GM12878 (cell line): Measurements from ENCODE around the gene FBF1. TPM values are rescaled to one million over a fixed set of nuclear protein-coding genes. Genes with fewer than 3 reads are reported as not detected.
A peak's percentile ranks its signal among the peaks of the same experiment; 100 is the strongest.

Source experiments
- ATAC-seq: fragments of 200-7000 bp; cut with Tn5 transposase; 3 replicates; pipeline ENCODE4 v1.9.1; 2020; ENCODE audit warnings: mild to moderate bottlenecking, moderate library complexity
- BruUV-seq: library from RNA; stranded (reverse); fragments of 400-500 nt; replicated peaks from 2 replicates; lab custom pipeline; 2021; lab: Mats Ljungman, UMichigan
- CTCF ChIA-PET: fragments of 300-600 bp; sonication (Branson Sonifier 250); formaldehyde crosslinking; extraction: SDS; loops from one replicate; lab custom pipeline; 2021; ENCODE audit warnings: inconsistent platforms; lab: Yijun Ruan, JAX
- POLR2A ChIA-PET: fragments of 350-600 bp; formaldehyde crosslinking; extraction: SDS; loops from one replicate; lab custom pipeline; 2021; ENCODE audit warnings: inconsistent platforms; lab: Charles Lee
- RAD21 ChIA-PET: fragments of 300-600 bp; sonication (Branson Sonifier 250); formaldehyde crosslinking; loops from one replicate; lab custom pipeline; 2023; ENCODE audit warnings: antibody characterized with exemption; ENCODE audit not compliant: unreplicated experiment; lab: Charles Lee
- SMC1A ChIA-PET: fragments of 300-600 bp; sonication (Branson Sonifier 250); formaldehyde crosslinking; loops from one replicate; lab custom pipeline; 2023; ENCODE audit not compliant: unreplicated experiment, uncharacterized antibody; lab: Charles Lee
- DNase-seq: peaks from one replicate; pipeline ENCODE4 v3.0.0-alpha.2; 2011; ENCODE audit warnings: low read depth, low spot score
- FAIRE-seq: peaks from 3 replicates; lab custom pipeline; 2011; peaks lifted over from hg19 to GRCh38; lab: Jason Lieb, UNC
- H2AFZ ChIP-seq: 2 replicates; pipeline ENCODE4 v1.6.0; 2011; ENCODE audit warnings: low read depth, low read length, control low read depth; ENCODE audit not compliant: control insufficient read depth
- H3K27ac ChIP-seq: 2 replicates; pipeline ENCODE4 v1.5.1; 2011; ENCODE audit warnings: control low read depth; ENCODE audit not compliant: control insufficient read depth, insufficient read depth
- H3K27me3 ChIP-seq, 2 experiments: replicated peaks in 1 of 2; 2 replicates each; pipeline versions ENCODE4 v1.6.0 to v1.6.1; 2011; ENCODE audit warnings: low read length in 1 of 2; ENCODE audit not compliant: control insufficient read depth in 2 of 2, insufficient read depth in 2 of 2
- H3K36me3 ChIP-seq, 2 experiments: 2 replicates each; pipeline ENCODE4 v1.5.1; 2011; ENCODE audit warnings: low read length in 1 of 2; ENCODE audit not compliant: control insufficient read depth in 2 of 2, insufficient read depth in 2 of 2
- H3K4me1 ChIP-seq: 2 replicates; pipeline ENCODE4 v1.6.1; 2011; ENCODE audit warnings: mild to moderate bottlenecking, low read length, moderate library complexity, mixed read lengths; ENCODE audit not compliant: control insufficient read depth, insufficient read depth
- H3K4me2 ChIP-seq: 2 replicates; pipeline ENCODE4 v1.6.0; 2011; ENCODE audit warnings: control low read depth; ENCODE audit not compliant: control insufficient read depth, insufficient read depth
- H3K4me3 ChIP-seq: fragments of 200-600 bp; sonication (generic); 2 replicates; pipeline ENCODE4 v1.5.1; 2016
- H3K79me2 ChIP-seq: 2 replicates; pipeline ENCODE4 v1.6.0; 2011; ENCODE audit warnings: low read length; ENCODE audit not compliant: control insufficient read depth, insufficient read depth
- H3K9ac ChIP-seq: 2 replicates; pipeline ENCODE4 v1.8.0; 2011; ENCODE audit warnings: low read length, control low read depth, mixed read lengths; ENCODE audit not compliant: control insufficient read depth, insufficient read depth
- H3K9me3 ChIP-seq: replicated peaks from 3 replicates; pipeline ENCODE4 v1.5.1; 2011; ENCODE audit warnings: mild to moderate bottlenecking, low read length; ENCODE audit not compliant: control insufficient read depth, insufficient read depth
- H4K20me1 ChIP-seq: 2 replicates; pipeline ENCODE4 v1.6.0; 2011; ENCODE audit not compliant: control insufficient read depth, insufficient read depth
- EED ChIP-seq: sonication (generic); IDR thresholded peaks from 2 replicates; pipeline ENCODE4 v1.6.1; 2016; ENCODE audit warnings: antibody characterized with exemption, low read depth
- EP300 ChIP-seq, 2 experiments: fragments of 150-350 bp in 1 of 2; IDR thresholded peaks; 2 replicates each; pipeline ENCODE4 v1.6.1; 2011 to 2012; ENCODE audit warnings: low read depth in 2 of 2, low read length in 2 of 2, borderline replicate concordance in 1 of 2, improper control_type of control experiment in 1 of 2, inconsistent platforms in 1 of 2; ENCODE audit not compliant: control insufficient read depth in 1 of 2
- FOXK2 ChIP-seq: fragments of 450-650 bp; IDR thresholded peaks from 2 replicates; pipeline ENCODE4 v1.6.1; 2017; ENCODE audit warnings: mild to moderate bottlenecking, moderate library complexity
- HCFC1 ChIP-seq: fragments of 150-350 bp; IDR thresholded peaks from 2 replicates; pipeline ENCODE4 v1.6.1; 2014; ENCODE audit warnings: low read length
- MLLT1 ChIP-seq: fragments of 450-650 bp; IDR thresholded peaks from 2 replicates; pipeline ENCODE4 v1.6.1; 2016; ENCODE audit warnings: mild to moderate bottlenecking
- MYB ChIP-seq: fragments of 150-350 bp; IDR thresholded peaks from 2 replicates; pipeline ENCODE4 v1.6.1; 2014; ENCODE audit warnings: mild to moderate bottlenecking, low read depth, low read length, borderline replicate concordance
- NFIC ChIP-seq: IDR thresholded peaks from 2 replicates; pipeline ENCODE4 v1.6.1; 2012; ENCODE audit warnings: low read depth, mild to moderate bottlenecking, inconsistent platforms, low read length, moderate library complexity
- NFYB ChIP-seq: IDR thresholded peaks from 2 replicates; pipeline ENCODE4 v1.6.1; 2011; ENCODE audit warnings: low read depth, mild to moderate bottlenecking, low read length, improper control_type of control experiment, moderate library complexity; ENCODE audit not compliant: insufficient read depth
- RUNX3 ChIP-seq: IDR thresholded peaks from 2 replicates; pipeline ENCODE4 v1.6.1; 2012; ENCODE audit warnings: low read length, inconsistent platforms
- SP1 ChIP-seq: IDR thresholded peaks from one replicate; pipeline ENCODE4 v1.6.1; 2011; ENCODE audit warnings: low read depth, low read length
- STAT3 ChIP-seq: IDR thresholded peaks from 2 replicates; pipeline ENCODE4 v1.6.1; 2011; ENCODE audit warnings: low read depth, low read length, improper control_type of control experiment
- YY1 ChIP-seq: IDR thresholded peaks from 2 replicates; pipeline ENCODE4 v1.6.1; 2011; ENCODE audit warnings: low read depth, mild to moderate bottlenecking, low read length
- ZNF274 ChIP-seq: IDR thresholded peaks from one replicate; pipeline ENCODE4 v1.8.0; 2011; ENCODE audit not compliant: insufficient read length, insufficient read depth
- WGBS: methylation state at CpG from one replicate; pipeline ENCODE4 v1.1.6; 2016; ENCODE audit warnings: low lambda C conversion rate; ENCODE audit not compliant: insufficient replicate concordance, insufficient coverage; ENCODE audit errors: missing lambda C conversion rate; 5-methylcytosine and 5-hydroxymethylcytosine counted together
- in situ Hi-C: fragments of 300-500 bp; cut with MboI; formaldehyde crosslinking; loops from 9 replicates; pipeline ENCODE4 v1.14.3; 2018; ENCODE audit warnings: mixed read lengths
- intact Hi-C: fragments of 100-400 bp; cut with micrococcal nuclease; formaldehyde crosslinking; loops from one replicate; pipeline ENCODE4 v1.14.2; 2022; ENCODE audit not compliant: unreplicated experiment
- polyA plus RNA-seq, 11 experiments: library from polyadenylated mRNA; depleted of rRNA in 4 of 11; unstranded in 6 of 11; stranded (reverse) in 5 of 11; fragments of >200 nt; fragmentation: Nextera tagmentation in 4 of 11; fragmentation: Illumina TruSeq in 1 of 11; extraction: Ambion mirVana in 4 of 11; extraction: Trizol in 1 of 11; gene quantifications; 1 replicate in 1 of 11; 2 replicates in 10 of 11; pipeline versions ENCODE4 v1.2.1 to v1.2.3, GENCODE V29; 2011 to 2016; ENCODE audit warnings: inconsistent platforms in 2 of 11, missing spikeins in 2 of 11, low read depth in 1 of 11
- total RNA-seq, 4 experiments: library from RNA; depleted of rRNA in 3 of 4; stranded (reverse); fragments of >200 nt in 3 of 4; fragmentation: Illumina TruSeq in 1 of 4; extraction: Trizol in 1 of 4; gene quantifications; 2 replicates each; pipeline versions ENCODE4 v1.2.1 to v1.2.3, GENCODE V29; 2013 to 2021
- TF ChIP-seq, protein P1 (sequence below): IDR thresholded peaks from 2 replicates; pipeline ENCODE4 v1.6.1; 2012; ENCODE audit warnings: mild to moderate bottlenecking, low read depth, low read length

Gene FBF1
- total and polyA plus RNA-seq, 10 of the 15 experiments (the other 5 are each of a cell fraction or from before 2014, with no cell fraction given): 0.29 to 15.0 (median 7.0) TPM

GRCh38 chr17:75978938-75979704, 38.3 kb upstream of the FBF1 start, which contains the start of the genes ACOX1 and TEN1 (continued):
- peak in 1 of 2 experiments; percentile 33; a peak in 1 of 4 replicates for TF ChIP-seq EP300 (IDR thresholded peaks at IDR 0.05; ENCODE audit: borderline replicate concordance in 1 of 2, control insufficient read depth in 1 of 2, low read depth in 2 of 2, low read length in 2 of 2)
- TF ChIP-seq MYB: no peak
- no peak for TF ChIP-seq NFIC
- peak; percentile 62; the same call in 1 of the 2 replicates for TF ChIP-seq NFYB
- TF ChIP-seq STAT3: no peak
- TF ChIP-seq EED: no peak; the same call in 1 of the 2 replicates

GRCh38 chr17:75976175-75976848, 35.5 kb upstream of the FBF1 start:
- no peaks in the 10 kb centered on the region for H3K9me3 ChIP-seq
- ATAC-seq (no peak), FAIRE-seq (no peak), DNase-seq (no peak)
- ChIA-PET POLR2A (interaction anchor here (0.7 kb wide), 1 partner anchor 383 kb away, joined by 4 read pairs; no protein-coding TSS in a partner anchor), RAD21 (no interaction called here), CTCF (no interaction called here), SMC1A (interaction anchor here (1.0 kb wide), 1 partner anchor 267 kb away, joined by 3 read pairs; no protein-coding TSS in a partner anchor)
- no peak overlapping the region for H3K4me2 ChIP-seq
- BruUV-seq: TSS peak; percentile 32
- H3K36me3 ChIP-seq: no peaks in the 10 kb centered on the region
- H3K9ac ChIP-seq: no peak overlapping the region
- peaks cover 20% of the 10 kb centered on the region for H3K79me2 ChIP-seq
- WGBS: 87% methylated on average over 9 of the region's 9 CpGs
- no peaks in the 10 kb centered on the region for H4K20me1 ChIP-seq
- no peak overlapping the region for H2AFZ ChIP-seq
- H3K27me3 ChIP-seq: no peaks in the 10 kb centered on the region
- intact Hi-C loops: no loop called here
- H3K4me1 ChIP-seq: peaks cover 6% of the 10 kb centered on the region
- in situ Hi-C loops: no loop called here
- no peak overlapping the region for H3K4me3 ChIP-seq
- no peak overlapping the region for H3K27ac ChIP-seq
- TF ChIP-seq HCFC1: no peak
- no peak for TF ChIP-seq ZNF274
- no peak for TF ChIP-seq RUNX3
- TF ChIP-seq SP1: no peak
- TF ChIP-seq YY1: no peak
- TF ChIP-seq, protein P1, sequence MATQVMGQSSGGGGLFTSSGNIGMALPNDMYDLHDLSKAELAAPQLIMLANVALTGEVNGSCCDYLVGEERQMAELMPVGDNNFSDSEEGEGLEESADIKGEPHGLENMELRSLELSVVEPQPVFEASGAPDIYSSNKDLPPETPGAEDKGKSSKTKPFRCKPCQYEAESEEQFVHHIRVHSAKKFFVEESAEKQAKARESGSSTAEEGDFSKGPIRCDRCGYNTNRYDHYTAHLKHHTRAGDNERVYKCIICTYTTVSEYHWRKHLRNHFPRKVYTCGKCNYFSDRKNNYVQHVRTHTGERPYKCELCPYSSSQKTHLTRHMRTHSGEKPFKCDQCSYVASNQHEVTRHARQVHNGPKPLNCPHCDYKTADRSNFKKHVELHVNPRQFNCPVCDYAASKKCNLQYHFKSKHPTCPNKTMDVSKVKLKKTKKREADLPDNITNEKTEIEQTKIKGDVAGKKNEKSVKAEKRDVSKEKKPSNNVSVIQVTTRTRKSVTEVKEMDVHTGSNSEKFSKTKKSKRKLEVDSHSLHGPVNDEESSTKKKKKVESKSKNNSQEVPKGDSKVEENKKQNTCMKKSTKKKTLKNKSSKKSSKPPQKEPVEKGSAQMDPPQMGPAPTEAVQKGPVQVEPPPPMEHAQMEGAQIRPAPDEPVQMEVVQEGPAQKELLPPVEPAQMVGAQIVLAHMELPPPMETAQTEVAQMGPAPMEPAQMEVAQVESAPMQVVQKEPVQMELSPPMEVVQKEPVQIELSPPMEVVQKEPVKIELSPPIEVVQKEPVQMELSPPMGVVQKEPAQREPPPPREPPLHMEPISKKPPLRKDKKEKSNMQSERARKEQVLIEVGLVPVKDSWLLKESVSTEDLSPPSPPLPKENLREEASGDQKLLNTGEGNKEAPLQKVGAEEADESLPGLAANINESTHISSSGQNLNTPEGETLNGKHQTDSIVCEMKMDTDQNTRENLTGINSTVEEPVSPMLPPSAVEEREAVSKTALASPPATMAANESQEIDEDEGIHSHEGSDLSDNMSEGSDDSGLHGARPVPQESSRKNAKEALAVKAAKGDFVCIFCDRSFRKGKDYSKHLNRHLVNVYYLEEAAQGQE: no peak
- no peak; the same call in 1 of the 2 replicates for TF ChIP-seq FOXK2
- TF ChIP-seq MLLT1: 0 out of 2 replicates have a peak, but pooled peaks have one; percentile 11
